GM10266 (cell line): ENCODE results near the gene AGXT.

Experiments used
- DNase-seq: peaks from one replicate; pipeline ENCODE4 v3.0.0; 2012; ENCODE audit errors: extremely low spot score
- CTCF ChIP-seq: IDR thresholded peaks from 2 replicates; pipeline ENCODE4 v1.5.1; 2012; ENCODE audit warnings: mild to moderate bottlenecking, low read depth; ENCODE audit not compliant: control insufficient read depth, insufficient read depth; ENCODE audit errors: missing control alignments

AGXT gene

GRCh38 chr2:240846873-240847595 is 21.6 kb upstream of the AGXT start:
- TF ChIP-seq CTCF: no peak

GRCh38 chr2:240847817-240848216 is 20.8 kb upstream of the AGXT start:
- DNase-seq: no peak
- TF ChIP-seq CTCF: no peak

More at GRCh38 chr2:240846873-240847595, 21.6 kb upstream of the AGXT start:
- DNase-seq: no peak

- DNase-seq: no peak
- no peak for TF ChIP-seq CTCF
Measured at GRCh38 chr2:240848900-240849680, 19.5 kb upstream of the AGXT start.

GRCh38 chr2:240850026-240850425 is 18.6 kb upstream of the AGXT start:
- TF ChIP-seq CTCF: no peak
- no peak for DNase-seq

DNA sequence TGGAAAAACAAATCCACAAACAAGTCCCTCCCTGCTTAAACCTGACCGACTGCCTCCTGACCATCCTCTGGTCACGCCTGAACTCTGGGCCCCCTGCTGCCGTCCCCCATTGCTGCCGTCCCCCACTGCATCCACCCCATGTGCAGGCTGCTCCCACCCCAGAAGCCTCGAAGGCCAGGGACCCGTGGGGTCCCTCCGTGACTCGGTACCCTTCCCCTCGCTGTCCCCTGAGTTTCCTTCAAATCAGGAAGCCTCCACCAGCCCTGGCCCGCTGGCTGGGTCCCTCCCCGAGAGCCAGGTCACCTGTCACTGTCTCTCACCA is 17.9 kb upstream of the AGXT start:
- TF ChIP-seq CTCF: peak; percentile 17
- no peak for DNase-seq

DNA sequence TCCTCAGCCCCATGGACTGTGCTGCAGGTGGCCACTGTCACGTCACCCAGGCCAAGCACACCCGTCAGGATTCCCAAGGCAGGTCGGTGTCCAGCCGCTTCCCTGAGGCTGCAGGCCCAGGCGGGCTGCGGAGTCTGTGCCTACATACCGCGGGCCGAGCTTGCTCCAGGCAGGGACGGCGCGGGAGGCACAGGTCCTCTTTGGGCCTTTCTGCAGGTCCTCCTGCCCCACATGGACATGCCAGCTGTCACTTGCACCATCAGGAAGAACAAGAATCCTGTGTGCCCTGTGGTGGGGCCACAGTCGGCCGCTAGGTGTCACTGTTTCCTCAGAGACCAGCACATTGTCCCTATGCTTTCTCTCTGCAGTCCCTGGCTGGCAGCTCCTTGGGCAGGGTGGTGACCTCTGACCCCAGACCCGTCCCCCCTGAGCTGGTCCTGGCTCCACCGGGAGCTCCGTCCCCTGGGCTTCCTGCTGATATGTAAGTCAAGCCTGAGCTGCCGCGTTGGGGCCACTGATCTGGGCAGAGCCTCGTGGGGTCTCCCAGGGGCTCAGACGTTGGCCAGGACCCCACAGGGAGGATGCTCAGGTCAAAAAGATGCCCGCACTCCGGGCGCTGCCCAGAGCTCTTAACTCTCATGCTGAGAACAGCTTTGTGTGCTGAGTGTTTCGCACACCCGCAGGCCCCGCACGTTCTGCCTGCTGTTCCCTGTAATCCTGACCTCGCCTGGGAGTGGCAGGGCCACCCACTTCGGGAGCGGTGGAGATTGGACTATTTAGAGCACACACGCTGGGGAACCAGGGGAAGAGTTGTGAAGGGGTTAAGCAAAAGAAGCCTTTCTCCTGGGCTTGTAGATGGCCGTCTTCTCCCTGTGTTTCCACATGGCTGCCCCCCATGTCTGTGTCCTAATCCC is 17.3 kb upstream of the AGXT start:
- peak; percentile 98 for TF ChIP-seq CTCF
- peak; percentile 89 for DNase-seq
